GM18951 (cell line): Measurements from ENCODE around the gene UROC1.

ENCODE experiments used
- POLR2A ChIP-seq: IDR thresholded peaks from 4 replicates; pipeline ENCODE4 v1.6.1; 2011; ENCODE audit warnings: mild to moderate bottlenecking; ENCODE audit not compliant: insufficient read length, insufficient read depth; ENCODE audit errors: extremely low read depth
- in situ Hi-C: fragments of 300-500 bp; cut with MboI; formaldehyde crosslinking; loops from one replicate; pipeline ENCODE4 v1.12.0; 2022; ENCODE audit warnings: low sequenced_read_pairs, mixed read lengths, inconsistent platforms; ENCODE audit not compliant: unreplicated experiment

Gene UROC1

DNA sequence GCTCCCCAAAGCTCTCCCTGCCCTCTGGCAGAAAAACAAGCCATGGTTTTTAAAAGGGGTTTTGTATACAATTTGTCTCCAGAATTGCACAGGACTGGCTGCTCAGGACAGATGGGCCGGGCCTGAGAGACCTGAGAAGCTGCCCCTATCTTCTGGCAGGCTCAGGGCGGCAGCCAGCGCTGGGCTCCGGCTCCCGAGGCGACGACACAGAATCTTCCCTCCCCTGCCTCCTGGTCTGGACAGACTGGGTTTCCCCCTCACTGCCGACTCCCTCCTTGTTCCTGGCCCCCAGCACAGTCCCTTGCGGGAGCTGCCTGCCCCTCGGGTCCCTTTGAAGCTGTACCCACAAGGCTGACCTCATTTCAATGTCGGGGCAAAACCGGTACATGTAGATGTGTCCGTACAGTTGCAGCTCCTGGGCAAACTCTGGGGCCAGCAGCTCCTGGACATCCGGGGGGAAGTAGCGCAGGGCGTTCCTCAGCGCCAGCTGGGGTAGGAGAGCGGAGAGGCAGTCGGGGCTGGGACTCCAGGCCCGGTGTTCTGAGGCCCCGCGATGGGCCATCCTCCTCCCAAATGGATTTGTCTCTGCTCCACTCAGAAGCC, 7.2 kb downstream of the UROC1 start:
- in situ Hi-C loops = no loop called here
- no peak for TF ChIP-seq POLR2A

DNA sequence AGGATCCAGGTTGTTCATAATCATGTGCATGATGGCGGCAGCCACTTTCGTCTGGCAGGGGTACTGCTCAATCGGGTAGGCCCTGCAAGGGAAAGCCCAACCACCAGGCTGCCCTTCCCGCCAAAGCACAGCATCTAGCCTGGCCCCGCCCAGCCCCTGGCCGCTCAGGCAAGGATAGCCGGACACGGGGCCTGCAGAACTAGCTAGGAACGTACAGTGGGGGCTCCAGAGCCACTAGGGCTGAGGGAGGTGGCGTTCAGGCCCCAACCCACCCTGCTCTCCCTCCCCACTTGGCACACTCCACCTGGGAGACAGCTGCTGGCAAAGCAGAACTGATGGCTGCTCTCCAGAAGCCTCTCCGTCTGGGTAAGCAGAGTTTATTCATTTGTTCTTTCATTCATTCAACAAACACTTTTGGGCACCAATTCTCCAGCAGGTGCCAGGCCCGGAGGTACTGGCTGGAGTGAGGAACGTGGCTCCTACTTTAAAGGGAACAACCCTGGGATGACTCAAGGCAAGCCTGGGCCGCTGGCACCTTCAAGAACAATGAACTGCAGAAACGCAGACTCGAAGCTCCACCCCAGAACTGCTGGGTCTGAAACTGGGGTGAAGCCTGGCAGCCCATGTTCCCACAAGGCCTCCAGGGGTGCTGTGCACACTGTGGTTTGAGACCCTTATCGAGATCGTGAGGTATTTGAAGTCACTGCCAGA, 7.8 kb downstream of the UROC1 start:
- in situ Hi-C loops = no loop called here
- no peak for TF ChIP-seq POLR2A

DNA sequence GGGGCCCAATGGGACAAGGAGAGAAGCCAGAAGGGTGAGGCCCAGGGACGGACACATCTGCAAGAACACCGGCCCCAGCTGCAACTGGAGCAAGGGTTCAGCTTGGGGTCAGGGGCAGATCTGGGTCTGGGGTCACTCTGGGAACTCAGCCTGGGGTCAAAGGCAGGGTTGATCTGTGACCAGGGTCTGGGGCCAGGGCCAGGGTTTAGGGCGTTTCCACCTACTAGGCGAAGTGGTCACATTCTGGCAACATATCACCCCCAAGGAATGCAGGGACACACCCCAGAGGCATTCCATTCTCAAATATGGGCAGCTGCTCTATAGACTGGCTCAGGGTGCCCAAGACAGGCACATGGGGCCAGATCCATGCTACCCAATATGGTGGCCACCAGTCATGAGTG, 9.0 kb downstream of the UROC1 start:
- in situ Hi-C loops = no loop called here
- TF ChIP-seq POLR2A = no peak

DNA sequence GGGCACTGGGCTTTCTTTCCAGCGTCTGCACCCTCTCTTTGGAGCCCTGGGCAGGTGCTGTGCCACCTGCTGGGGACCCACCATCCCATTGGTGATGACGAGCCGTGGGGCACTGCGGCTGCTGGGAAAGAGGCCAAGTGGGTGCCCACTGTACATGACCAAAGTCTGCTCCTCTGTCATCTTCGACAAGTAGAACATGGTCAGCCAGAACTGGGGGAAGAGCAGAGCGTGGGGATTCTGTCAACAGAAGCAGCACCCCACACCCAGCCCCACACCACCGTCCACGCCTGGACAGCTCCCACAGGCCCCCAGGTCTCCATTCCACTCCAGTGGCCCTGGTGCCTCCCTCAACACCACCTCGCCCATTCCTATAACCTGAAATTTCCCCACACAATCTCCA, 9.7 kb downstream of the UROC1 start:
- no peak for TF ChIP-seq POLR2A
- in situ Hi-C loops = no loop called here

DNA sequence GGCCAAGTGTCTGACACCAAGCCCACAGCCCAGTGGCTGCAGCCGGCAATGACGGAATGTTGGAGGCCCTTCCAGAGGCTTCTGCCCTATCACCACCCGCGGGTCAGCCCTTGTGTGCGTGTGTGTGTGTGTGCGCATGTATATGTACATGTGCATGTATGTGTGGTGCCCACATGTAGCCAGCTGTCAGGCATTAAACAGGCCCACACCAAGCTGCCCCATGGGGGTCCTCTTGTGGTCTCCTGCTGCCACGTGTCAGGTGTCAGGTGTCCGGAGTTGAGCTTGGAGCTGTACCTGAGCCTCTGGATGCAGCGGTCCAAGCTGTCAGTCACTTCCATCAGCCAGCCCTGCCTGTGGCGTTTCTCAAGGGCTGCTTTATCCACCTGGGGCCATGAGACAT, 13.9 kb downstream of the UROC1 start:
- no peak for TF ChIP-seq POLR2A
- in situ Hi-C loops = no loop called here

DNA sequence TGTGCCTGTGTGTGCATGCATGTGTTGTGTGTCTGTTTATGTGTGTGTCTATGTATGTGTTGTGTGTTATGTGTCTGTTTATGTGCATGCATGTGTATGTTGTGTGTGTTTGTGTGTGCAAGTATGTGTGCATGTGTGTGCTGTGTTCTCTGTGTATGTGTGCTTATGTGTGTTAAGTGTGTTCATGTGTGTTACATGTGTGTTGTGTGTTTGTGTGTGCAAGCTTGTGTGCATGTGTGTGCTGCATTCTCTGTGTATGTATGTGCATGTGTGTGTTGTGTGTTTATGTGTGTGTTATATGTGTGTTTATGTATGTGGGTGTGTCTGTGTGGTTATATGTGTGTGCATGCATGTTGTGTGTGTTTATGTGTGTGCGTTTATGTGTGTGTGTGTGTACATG, 14.9 kb downstream of the UROC1 start:
- no peak for TF ChIP-seq POLR2A

DNA sequence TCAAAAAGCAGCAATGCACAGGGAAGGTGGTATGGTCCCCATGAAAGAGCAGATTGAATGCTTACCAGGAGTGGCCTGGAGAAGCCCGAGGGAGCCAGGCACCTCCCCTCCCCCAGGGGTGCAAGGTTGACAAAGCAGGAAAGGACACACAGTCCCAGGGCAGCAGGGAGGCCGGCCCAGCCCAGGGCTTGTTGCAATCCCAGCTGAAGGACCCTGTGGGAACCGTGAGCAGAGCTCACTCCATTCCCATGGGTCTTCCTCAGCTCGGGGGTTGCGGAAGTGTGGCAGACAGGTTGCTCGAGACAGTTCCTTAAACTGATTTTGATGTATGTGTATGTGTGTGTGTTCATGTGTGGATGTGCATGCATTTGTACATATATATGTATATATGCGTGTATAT, 15.8 kb downstream of the UROC1 start:
- in situ Hi-C loops = no loop called here
- TF ChIP-seq POLR2A = no peak

More for the DNA sequence above, 14.9 kb downstream of the UROC1 start:
- in situ Hi-C loops = no loop called here

DNA sequence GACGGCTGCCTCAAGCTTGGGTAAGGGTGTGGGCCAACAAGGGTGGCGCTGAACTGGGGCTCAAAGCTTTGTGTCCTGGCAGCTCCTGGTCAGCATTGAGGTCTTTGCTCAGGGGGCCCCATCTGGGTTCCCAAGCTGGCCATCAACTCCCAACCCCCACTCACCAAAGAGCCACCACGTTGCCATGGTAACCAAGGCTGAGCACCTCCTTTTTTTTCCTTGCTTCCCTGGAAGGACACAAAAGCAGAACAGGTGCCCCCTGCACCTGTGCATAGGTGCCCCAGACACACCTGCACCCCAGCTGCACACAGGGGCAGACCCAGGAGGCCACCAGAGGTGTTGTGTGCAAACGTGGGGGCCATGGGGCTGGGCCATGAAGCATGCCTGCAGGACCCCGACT, 16.5 kb downstream of the UROC1 start:
- in situ Hi-C loops = no loop called here
- no peak for TF ChIP-seq POLR2A

DNA sequence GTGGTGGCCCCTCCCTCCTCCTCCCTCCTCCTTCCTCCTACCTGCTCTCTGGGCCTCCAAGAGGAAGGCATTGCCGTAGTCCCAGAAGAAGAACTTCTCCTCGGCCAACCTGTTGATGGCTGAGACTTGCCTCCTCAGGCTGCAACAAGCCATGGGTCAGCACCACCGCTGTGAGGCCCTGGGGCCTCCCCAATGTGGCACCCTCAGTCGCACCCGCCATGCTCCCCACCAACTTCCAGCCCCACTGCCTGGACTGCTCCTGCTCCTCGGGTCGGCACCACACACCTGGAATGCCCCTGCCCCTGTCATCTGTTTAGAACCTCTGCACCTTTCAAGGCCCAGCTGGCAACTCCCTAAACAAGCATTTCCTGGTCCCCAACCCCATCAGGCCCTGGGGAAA, 17.6 kb downstream of the UROC1 start:
- TF ChIP-seq POLR2A = no peak
- in situ Hi-C loops = no loop called here

DNA sequence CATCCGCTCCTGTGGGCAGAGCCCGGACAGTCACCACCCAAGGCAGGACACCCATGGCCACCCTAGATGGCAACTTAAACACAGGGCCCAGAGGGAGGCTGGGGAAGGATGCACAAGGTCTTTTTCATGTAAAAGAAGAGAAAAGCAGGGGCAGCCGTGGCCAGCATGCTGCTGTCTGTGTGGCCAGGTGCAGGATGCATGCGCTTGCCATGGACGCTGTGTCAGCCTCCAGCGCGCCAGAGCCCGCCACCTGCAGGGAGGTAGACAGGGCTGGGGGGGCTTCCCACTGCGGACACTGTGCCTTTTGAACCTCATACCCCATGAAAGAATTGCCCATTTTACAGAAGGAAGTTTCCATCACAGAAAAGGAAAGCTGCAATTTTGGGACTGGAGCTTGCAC, 18.2 kb downstream of the UROC1 start:
- in situ Hi-C loops = no loop called here
- TF ChIP-seq POLR2A = no peak

DNA sequence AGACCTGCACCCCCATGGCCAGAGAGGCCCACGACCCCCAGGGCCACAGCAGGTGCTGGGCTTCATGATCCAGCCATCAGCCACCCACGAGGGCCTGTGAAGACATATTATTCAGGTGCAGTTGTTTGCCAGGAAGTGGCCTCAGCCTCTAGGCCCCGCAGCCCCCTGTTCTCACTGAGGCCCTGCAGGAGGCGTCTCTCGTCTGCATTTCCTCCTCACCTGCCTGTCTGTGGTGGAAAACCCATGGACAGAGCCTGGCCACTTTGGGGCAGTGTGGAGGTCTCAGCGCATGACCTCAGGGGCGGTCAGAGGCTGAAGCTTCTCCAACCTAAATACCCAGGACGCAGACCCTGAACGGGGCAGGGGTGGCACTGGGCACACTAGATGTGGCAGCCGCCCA, 18.6 kb downstream of the UROC1 start:
- in situ Hi-C loops = no loop called here
- TF ChIP-seq POLR2A = no peak

DNA sequence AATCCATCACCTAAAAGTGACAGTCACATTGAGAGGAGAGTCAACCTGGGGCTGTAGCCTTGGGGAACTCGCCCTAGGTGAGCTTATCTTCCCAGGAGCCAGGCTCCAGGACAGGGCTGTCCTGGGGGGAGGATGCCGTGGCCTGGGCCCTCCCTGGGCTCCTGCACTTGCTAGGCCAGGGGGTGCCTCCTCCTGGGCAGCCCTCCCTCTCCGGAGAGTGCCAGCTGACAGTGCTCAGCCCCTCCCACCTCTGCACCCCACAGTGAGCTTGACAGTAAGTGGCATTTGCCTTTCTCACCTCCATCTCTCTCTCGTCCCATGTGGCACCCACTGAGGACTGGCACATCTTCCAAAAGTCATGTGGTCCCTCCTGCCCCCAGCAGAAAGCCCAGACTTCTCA, 19.1 kb downstream of the UROC1 start:
- no peak for TF ChIP-seq POLR2A
- in situ Hi-C loops = no loop called here

DNA sequence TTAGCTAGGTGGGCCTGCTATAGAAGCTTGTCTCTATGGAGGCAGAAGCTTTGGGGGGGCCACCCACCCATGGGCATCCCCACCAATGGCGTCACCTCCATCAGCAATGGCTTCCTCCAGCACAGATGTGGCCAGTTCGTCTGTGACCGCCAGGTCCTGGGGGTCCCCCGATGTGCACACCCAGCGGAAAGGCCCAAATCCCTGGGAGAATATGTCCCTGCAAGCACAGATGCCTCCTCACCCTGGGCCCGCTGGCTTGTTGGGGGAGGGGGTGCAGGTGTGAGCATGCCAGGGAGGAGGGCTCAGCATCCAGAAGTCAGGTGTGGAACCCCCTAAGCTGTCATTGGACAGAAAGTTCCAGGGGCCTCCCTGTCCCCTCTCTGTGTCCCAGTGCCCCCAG, 19.6 kb downstream of the UROC1 start:
- no peak for TF ChIP-seq POLR2A
- in situ Hi-C loops = no loop called here
